SH-SY5Y (cell line): ENCODE data around the gene XAB2.

Experiments
- GATA2 ChIP-seq: IDR thresholded peaks from 2 replicates; pipeline ENCODE4 v1.6.1; 2011; ENCODE audit warnings: mild to moderate bottlenecking, low read depth, low read length
- GATA3 ChIP-seq: IDR thresholded peaks from 2 replicates; pipeline ENCODE4 v1.6.1; 2011; ENCODE audit warnings: low read depth, mild to moderate bottlenecking, low read length, moderate library complexity

DNA sequence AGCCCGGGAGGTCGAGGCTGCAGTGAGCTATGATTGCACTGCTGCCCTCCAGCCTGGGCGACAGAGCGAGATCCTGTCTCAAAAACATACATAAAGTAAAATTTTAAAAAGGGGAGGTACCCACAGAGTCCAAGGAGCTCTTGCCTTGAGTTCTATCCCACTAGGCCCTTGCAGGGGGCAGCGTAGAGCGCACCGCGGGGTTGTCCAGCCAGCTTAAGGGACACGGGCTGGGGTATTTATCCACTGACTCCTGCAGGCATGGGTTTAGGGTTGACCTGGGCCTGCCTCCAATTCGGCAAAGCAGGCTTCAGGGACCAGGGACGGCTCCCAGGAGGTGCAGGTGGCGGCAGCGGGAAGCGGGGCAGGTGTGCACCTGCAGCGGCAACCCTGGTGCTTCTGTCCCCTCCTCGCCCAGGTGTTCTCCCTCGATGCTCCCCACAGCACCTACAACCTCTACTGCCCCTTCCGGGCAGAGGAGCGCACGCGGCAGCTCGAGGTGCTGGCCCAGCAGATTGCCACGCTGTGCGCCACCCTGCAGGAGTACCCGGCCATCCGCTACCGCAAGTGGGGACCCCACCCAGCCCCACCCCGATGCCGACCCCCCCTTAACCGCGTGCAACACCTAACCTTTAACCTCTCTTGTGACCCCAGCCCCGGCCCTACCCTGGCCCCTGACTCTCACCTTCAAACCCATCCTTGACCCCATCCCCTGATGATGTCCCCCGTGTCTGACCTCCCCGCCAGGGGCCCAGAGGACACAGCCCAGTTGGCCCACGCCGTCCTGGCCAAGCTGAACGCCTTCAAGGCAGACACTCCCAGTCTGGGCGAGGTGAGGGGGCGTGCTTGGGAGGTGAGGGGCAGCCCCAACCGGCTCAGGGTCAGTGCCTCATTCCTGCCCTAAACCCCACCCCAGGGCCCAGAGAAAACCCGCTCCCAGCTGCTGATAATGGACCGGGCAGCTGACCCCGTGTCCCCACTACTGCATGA, 12.2 kb upstream of the XAB2 start:
- TF ChIP-seq GATA2 (no peak), GATA3 (no peak)
